Measurements from ENCODE around the gene OR4N2.
"Not testable (repeated sequence)": the region's sequence is repeated elsewhere in the genome, so short reads cannot be mapped to it uniquely, and the experiment has no call there.

OR4N2 gene, protein sequence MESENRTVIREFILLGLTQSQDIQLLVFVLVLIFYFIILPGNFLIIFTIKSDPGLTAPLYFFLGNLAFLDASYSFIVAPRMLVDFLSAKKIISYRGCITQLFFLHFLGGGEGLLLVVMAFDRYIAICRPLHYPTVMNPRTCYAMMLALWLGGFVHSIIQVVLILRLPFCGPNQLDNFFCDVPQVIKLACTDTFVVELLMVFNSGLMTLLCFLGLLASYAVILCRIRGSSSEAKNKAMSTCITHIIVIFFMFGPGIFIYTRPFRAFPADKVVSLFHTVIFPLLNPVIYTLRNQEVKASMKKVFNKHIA

DNA sequence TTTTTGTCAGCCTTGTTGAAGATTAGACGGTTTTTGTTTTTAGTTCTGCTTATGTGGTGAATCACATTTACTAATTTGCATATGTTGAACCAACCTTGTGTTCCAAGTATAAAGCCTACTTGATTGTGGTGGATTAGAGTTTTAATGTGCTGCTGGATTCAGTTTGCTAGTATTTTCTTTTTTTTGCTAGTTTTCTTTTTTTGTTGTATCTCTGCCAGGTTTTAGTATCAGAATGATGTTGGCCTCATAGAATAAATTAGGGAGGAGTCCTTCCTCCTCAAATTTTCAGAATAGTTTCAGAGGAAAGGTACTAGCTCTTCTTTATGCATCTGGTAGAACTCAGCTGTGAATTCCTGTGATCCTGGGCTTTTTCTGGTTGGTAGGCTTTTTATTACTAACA, at the start of gene OR4N2:
Gene OR4N2, plus strand, starts transcription at position 301 of the 400 bp plus-strand sequence. CDS start 23,679 bp downstream, outside the sequence.
- H3K4me3 ChIP-seq (ENCODE audit: low read length); DNase-seq (ENCODE audit: low read depth): not testable (repeated sequence)

DNA sequence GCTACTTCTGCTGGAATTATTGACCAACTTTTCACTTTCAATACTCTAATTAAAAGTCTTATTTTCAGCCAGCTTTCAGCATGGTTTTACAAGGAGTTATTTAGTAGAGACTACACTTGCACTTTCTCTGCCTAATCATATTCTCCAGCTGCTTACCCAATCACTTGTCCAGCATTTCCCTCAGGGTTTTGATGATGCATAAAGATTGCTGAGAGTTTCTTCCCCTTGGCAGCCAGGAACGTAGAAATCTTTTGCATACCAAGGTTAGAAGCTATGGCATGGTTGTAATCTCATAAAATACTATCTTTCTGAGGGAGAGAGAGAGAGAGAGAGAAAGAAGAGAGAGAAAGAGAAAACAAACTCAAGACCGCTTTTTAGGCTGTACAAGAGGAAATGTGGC, 49.4 kb upstream of the OR4N2 start:
- TF ChIP-seq, protein P1, sequence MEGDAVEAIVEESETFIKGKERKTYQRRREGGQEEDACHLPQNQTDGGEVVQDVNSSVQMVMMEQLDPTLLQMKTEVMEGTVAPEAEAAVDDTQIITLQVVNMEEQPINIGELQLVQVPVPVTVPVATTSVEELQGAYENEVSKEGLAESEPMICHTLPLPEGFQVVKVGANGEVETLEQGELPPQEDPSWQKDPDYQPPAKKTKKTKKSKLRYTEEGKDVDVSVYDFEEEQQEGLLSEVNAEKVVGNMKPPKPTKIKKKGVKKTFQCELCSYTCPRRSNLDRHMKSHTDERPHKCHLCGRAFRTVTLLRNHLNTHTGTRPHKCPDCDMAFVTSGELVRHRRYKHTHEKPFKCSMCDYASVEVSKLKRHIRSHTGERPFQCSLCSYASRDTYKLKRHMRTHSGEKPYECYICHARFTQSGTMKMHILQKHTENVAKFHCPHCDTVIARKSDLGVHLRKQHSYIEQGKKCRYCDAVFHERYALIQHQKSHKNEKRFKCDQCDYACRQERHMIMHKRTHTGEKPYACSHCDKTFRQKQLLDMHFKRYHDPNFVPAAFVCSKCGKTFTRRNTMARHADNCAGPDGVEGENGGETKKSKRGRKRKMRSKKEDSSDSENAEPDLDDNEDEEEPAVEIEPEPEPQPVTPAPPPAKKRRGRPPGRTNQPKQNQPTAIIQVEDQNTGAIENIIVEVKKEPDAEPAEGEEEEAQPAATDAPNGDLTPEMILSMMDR (conservative IDR thresholded peaks at IDR 0.05; ENCODE audit: low read depth, low read length), result no peak
- no peak for DNase-seq (ENCODE audit: low read depth)
- no peak overlapping the region for H3K4me3 ChIP-seq (ENCODE audit: low read length)

DNA sequence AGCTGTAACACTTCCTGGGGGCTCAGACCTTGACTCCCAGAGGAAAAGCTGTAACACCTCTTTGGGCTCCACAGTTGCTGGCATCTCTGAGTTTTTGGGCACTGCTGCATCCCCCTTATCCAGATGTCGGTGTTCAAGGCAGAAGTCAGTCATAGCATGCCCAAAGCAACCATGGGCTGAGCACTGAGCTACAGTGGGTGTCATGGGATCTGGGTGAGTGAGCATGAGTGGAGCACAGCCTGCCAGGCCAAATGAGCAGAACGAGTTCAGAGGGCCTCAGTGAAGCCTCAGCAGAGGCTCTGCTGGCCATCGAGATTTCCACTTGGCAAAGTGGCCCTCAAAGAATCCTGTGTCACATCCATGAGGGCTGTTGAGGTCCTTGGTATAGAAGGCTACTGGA, 32.1 kb upstream of the OR4N2 start:
- H3K4me3 ChIP-seq (ENCODE audit: low read length); DNase-seq (ENCODE audit: low read depth): not testable (repeated sequence)

DNA sequence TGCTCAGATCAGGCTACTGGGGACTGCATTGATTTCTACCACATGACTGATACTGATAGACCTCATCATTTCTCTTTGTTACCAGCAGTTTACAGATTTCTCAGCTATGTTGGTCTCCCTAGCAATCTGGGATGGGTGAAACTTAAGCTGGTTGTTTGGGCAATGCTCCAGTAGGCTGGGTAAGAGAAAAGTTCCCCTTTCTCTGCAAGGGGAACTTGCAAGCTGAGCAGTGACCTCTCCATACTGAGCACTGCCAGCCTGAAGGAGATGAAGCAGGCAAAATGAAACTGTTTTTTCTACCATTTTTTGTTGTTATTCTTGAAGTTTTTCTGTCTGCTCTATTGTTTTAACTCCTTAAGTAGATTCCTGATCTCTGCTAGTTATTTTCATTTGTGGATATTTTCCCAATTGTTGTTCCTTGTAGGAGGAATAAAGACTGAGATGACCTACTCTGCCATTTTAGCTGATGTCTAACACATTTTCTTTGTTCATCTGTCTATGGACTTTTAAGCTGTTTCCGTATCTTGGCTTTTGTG, 31.6 kb upstream of the OR4N2 start:
- no peak overlapping the region for H3K4me3 ChIP-seq (ENCODE audit: low read length)
- no peak for DNase-seq (ENCODE audit: low read depth)
- TF ChIP-seq, protein P1 (conservative IDR thresholded peaks at IDR 0.05; ENCODE audit: low read depth, low read length), result no peak

DNA sequence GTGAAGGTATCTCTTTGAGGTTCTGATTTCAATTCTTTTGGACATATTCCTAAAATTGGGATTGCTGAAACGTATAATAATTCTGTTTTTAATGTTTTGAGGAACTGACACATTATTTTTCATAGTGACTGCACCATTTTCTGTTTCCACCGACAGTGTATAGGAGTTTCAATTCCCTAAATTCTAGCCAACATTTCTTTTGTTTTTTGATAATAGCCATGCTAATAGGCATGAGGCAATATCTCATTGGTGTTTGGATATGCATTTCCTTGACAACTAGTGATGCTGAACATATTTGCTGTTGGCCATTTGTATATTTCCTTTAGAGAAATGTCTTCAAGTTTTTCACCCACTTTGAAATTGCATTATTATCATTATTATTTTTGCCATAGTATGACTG, 31.1 kb upstream of the OR4N2 start:
- DNase-seq (ENCODE audit: low read depth); H3K4me3 ChIP-seq (ENCODE audit: low read length): not testable (repeated sequence)

DNA sequence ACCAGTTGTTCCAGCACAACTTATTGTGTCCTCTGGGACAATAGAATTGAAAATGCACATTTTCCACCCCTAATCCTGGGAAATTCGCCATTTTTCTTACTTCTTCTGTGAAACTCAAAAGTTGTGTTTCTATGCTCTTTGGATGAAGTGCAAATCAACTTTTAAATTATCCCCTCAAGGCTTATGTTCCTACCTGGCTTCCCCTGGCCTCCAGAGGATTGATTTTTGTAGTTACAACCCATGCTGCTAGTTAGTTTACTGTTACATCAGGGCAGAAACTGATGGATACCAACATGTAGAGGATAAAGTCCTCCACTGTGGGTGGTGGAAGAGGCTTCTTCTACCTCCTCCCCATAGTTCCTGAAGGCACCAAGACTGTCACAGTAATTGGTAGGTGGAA, 30.4 kb upstream of the OR4N2 start, which contains the start of gene OR4M1:
Gene OR4M1, plus strand, starts transcription at position 301 of the 400 bp plus-strand sequence. CDS start 6,819 bp downstream, outside the sequence.
- not testable (repeated sequence) for H3K4me3 ChIP-seq (ENCODE audit: low read length); DNase-seq (ENCODE audit: low read depth)

DNA sequence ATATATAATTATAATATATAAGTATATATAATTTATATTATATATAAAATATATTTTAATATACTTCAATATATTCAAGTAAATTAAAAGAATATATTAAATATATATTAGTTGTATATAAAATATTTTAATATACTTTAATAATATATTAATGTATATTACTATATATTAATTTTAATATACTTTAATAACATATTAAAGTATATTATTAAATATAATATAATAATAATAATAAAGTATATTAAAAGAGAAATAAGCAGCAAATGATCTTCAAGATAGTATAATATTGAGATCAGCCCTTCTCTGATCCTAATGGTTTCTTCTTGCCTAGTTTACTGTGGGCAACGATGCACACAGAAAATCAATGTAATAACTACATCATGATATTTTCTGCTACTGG, 28.0 kb upstream of the OR4N2 start:
- DNase-seq (ENCODE audit: low read depth), result no peak
- H3K4me3 ChIP-seq (ENCODE audit: low read length), result no peak overlapping the region
- TF ChIP-seq, protein P1 (conservative IDR thresholded peaks at IDR 0.05; ENCODE audit: low read depth, low read length), result no peak

DNA sequence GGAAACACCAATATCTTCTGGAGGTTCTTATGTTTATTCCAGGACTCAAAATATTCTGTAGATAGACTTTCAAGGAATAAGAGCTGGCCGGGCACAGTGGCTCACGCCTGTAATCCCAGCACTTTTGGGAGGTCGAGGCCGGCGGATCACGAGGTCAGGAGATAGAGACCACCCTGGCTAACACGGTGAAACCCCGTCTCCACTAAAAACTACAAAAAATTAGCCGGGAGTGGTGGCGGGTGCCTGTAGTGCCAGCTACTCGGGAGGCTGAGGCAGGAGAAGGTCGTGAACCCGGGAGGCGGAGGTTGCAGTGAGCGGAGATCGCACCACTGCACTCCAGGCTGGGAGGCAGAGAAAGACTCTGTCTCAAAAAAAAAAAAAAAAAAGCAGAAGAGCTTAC, 17.7 kb upstream of the OR4N2 start:
- not testable (repeated sequence) for H3K4me3 ChIP-seq (ENCODE audit: low read length); DNase-seq (ENCODE audit: low read depth)

DNA sequence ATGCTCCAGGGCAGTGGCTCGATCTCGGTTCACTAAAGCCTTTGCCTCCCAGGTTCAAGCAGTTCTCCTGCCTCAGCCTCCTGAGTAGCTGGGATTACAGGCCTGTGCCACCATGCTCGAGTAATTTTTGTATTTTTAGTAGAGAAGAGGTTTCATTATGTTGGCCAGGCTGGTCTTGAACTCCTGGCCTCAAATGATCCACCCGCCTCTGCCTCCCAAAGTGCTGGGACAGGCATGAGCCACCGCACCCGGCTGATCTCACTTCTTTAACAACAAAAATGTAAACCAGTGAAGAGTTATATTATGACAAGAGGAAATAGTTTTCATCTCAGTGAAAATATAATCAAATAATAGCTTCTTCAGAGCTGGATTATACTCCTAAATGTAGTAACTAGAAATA, 16.3 kb upstream of the OR4N2 start:
- not testable (repeated sequence) for DNase-seq (ENCODE audit: low read depth); H3K4me3 ChIP-seq (ENCODE audit: low read length)

DNA sequence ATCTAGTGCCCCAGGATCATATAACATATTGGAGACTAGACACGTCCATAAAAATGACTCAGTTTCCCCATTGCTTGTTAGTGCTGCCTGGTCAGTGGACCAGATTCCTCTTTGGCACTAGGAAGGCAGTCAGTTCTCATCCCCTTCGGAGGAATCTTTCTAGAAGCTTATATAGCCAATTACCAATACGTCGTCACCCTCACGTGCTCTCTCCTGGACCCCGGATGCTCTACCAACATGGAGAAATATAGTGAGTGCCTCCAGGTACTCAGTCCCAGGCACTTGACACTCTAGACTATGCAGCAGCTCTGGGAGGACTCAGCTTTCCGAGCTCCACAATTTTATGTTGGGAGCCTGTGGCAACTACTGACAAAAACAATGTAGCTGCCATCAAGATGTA, 15.4 kb upstream of the OR4N2 start:
- H3K4me3 ChIP-seq (ENCODE audit: low read length); DNase-seq (ENCODE audit: low read depth): not testable (repeated sequence)

DNA sequence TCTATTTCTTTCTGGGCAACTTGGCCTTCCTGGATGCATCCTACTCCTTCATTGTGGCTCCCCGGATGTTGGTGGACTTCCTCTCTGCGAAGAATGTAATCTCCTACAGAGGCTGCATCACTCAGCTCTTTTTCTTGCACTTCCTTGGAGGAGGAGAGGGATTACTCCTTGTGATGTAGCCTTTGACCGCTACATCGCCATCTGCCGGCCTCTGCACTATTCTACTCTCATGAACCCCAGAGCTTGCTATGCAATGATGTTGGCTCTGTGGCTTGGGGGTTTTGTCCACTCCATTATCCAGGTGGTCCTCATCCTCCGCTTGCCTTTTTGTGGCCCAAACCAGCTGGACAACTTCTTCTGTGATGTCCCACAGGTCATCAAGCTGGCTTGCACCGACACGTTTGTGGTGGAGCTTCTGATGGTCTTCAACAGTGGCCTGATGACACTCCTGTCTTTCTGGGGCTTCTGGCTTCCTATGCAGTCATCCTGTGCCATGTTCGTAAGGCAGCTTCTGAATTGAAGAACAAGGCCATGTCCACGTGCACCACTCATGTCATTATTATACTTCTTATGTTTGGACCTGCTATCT, 7.0 kb upstream of the OR4N2 start:
- H3K4me3 ChIP-seq (ENCODE audit: low read length); DNase-seq (ENCODE audit: low read depth): not testable (repeated sequence)
